Activated CD8-positive, alpha-beta memory T cell treated with anti-CD3 and anti-CD28 coated beads, Interleukin-2, amount 50 U/mL, for 1 hour (primary cell): ENCODE data around the gene ZNF385D.

Experiments used
- DNase-seq: peaks from one replicate; pipeline ENCODE4 v3.0.0-alpha.2; 2020; ENCODE audit errors: extremely low read depth

Gene ZNF385D

DNA sequence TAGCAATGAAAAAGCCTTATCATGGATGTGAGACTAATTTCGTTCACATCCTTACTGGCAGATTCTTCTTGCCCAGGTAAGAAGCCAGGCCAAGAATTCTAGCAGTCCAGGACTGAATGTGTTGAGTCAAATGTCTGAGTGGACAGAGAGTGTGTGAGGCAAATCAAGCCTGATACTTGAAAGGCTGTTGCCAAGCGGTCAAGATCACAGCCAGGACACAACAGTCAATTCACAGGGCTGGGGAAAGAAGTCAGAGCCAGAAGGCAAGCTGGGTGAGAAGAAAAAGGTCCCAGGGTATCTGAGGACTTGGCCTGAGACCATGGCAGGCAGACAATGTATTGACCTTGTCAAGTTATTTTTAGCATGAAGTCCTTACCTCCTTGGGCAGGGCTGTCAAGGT lies 301.3 kb downstream of the ZNF385D start:
- DNase-seq, result no peak

DNA sequence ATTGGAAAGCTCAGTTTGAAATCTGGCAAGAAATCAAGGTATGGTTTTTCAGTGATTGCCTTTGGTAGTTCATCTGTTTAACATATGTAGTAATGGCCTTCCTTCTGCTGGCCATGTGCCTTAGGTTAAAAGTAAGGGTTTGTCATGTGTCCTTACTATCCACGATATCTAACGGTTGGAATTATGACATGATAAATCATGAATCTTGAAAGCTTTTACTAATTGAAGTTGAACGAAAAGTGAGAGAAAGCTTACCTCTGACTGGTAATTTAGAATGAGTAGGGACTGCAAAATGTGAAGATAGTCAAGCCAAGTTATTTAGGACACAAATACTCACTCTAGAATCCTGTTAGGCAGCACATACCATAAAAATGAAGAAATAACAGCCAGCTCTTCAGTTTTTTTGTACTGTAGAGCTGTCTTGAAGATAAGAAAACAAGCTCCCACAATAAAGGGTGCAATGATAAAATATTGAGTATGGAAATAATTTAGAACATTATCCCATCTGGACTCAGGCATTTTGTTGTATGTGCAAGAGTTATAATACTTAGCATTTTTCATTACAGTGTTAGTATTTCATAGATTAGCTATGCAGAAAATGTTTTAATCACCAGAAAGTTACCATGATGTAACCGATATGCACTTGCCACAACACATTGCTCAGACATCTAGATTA lies 303.4 kb downstream of the ZNF385D start:
- no peak for DNase-seq

DNA sequence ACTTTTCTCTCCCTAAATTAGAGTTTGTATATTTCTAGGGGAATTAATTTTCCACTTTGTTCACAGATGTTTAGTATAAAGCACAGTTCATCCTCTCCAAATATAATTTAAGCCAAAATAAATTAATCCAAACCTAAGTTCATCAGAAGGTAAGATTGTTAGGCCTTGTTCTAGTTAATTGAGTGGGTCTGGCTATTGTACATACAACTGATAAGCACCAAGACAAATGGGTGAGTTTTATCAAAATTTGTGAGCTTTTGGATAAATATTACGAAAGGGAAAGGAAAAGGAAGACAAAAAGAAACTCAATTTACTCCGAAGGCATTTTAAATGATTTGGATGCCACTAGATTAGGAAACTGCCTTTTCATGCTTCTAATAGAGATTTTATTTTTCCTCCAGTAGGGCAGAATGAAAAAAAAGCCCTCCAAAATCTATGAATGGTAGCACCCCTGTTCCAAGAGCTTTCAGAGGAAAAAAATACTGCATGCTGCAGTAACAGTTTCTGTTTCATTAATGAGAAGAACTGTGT lies 304.0 kb downstream of the ZNF385D start:
- DNase-seq, result no peak

DNA sequence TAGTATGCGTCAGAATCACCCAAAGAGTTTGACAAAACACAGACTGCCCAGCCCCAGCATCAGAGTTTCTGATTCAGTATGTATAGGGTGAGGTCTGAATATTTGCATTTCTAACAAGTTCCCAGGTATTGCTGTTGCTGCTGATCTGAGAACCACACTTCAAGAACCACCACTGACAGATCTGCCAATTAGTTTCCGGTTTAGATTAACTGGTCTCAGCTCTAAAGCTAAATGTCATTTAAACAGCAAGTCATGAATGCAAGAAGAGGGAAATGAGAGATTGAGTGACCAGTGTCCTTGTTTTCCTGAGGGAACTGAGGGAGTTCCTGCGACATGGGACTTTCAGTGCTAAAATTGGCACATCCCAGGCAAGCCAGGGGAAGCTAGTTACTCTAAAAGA lies 305.0 kb downstream of the ZNF385D start:
- no peak for DNase-seq

DNA sequence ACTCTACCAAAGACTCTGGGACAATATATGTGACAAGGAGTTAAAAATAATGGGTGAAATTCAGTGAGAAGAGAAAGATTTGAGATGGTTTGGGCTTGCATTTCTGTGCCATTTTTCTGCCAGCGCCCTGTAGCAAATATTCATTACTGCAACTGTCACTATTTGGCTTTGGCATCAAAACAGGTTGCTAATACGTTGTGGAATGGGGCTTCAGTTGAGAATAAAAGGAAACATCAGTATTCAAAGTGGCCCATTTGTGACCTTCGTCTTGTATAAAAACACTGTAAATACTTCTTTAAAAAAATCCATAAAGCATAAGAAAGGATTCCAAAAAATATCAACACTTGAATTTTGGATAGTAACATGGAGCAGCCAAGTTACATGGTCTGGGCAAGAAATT lies 309.2 kb downstream of the ZNF385D start:
- no peak for DNase-seq

DNA sequence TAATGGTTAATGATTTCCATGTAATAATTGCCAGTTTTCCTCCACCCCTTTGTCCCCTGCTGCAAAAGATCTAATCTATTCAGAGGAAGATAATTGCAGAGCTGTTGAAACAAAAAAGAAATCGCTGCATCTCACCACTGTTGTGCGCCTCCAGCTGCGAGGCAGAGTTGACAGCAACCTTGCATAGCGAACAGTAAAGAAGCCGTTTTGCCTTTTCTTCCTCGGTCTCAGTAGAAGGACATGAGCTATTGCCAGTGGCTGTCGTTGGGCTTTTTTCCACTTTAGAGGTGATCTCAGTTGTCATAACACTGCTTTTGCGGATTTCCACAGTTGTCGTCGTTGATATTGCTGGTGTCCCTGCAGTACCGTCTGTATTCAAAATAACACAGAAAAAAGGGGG lies 314.2 kb downstream of the ZNF385D start:
- DNase-seq, result no peak

DNA sequence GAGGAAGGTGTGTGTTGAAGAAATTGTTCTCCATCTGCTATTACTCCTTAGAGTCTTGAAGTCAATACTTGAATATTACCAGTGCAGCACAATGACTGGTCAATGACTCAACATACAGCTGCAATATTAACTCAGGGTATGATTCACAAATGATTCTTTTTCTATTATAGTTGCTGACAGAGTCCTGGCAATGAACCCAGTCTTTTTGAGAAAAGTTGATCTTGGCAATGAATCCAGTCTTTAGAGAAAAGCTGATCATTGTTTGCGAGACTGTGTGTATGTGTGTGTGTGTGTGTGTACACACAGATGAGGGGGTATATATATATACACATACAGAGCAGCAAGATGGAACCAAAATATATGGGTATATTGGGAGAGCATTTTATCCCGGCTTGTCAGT lies 315.1 kb downstream of the ZNF385D start:
- DNase-seq, result no peak

DNA sequence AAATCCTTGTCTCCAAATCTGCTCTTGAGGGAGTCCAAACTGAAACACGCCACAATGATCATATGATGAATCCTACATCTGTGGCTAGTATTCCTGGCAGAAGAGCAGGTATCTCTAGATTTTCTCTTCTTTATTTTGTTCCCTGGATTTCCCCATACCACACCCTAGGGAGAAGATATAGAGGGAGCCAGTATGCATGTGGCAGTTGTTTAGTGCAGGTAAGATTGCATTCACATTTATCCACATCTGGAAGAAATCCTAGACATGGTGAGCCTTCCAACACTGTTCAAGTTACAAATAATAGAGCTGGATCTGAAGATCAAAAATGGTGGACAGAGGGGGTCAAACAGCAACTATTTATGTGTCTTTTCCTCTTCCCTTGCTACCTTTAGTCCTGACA lies 316.7 kb downstream of the ZNF385D start:
- DNase-seq, result no peak

DNA sequence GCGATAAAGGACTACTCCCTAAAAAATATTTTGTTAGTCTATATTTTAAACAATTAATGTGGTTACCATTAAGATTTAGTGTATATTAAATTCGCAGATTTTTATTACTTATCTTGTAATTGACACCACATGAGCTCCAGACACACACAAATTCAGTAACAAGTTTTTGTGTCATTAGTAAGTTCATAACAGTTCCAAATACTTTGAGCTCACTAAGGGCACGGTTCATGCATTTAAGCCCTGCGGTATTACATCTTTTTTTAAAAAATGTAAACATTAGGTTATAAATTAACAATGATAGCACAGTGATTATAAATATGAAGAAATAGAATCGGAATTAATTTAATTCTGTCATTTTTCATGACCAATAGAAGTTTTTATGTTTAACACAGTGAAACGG lies 317.3 kb downstream of the ZNF385D start:
- no peak for DNase-seq

DNA sequence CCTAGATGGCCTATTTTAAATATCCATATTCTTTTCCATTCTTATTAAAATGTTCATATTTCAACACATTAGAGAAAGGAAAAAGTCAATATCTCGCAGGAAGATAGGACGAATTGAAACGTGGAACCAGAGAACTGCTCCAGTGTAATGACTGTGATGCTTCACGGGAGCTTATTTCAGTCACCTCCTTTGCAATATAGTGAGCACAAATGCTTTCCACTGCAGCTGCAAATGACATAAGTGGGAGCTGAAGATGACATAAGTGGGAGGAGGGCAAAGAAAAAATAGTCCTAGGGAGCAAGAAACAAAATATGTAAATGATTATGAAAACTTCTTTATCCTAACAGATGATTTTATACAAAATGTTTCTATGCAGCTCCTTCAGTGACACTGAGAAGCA lies 324.1 kb downstream of the ZNF385D start:
- no peak for DNase-seq

DNA sequence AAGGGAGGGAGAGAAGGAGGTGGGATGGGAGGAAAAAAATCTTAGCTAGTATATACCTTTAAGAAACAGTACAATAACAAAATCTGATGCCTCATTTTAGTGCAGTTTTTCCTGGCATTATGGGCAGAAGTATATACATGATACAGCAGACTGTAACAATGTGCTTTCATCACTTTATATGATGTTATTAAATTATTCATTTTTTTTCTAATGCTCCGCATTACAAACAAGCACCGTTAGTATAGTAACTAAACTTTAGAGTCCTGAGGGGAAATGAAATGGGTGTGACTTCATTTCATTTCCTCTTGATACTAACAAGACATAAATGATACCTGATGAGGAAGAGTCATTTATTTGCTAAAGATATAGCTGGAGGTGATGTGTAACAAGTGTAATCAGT lies 325.3 kb downstream of the ZNF385D start:
- no peak for DNase-seq

DNA sequence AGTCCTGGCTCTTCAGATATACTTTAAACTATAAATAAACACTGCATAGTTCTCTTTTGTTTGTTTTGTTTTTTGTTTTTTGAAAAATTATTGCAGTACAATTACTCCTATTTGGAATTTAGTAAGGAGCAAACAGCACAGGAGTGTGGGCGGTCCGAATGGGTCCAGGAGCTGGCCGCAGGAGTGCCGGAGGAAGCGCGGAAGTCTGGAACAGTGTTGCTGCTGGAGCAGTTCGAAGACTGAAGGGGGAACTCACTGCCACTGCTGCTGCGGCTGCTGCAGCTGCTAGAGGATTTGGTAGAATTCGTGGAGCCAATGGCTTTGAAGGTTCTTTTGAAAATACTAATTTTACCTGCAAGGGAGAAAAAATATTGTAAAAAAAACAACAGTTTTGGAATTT lies 329.9 kb downstream of the ZNF385D start:
- DNase-seq, result no peak

DNA sequence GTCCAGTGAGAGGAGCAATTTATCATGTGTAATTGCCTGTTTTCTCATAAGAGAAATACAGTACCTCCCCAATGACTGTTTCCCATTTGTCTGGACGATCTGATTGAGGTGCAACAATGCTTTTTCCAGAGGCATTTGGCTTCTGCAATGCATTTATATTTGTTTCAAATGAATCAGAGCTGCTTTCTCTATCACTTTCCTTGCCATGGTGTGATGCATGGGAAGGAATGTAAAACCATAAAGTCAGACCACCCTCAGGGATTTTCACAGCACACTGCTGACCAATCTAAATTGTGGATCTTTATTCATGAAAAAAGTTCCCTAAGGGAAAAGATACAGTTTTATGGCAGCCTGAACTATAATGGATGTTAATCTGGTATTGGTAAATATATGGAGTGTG lies 333.0 kb downstream of the ZNF385D start:
- DNase-seq, result no peak

DNA sequence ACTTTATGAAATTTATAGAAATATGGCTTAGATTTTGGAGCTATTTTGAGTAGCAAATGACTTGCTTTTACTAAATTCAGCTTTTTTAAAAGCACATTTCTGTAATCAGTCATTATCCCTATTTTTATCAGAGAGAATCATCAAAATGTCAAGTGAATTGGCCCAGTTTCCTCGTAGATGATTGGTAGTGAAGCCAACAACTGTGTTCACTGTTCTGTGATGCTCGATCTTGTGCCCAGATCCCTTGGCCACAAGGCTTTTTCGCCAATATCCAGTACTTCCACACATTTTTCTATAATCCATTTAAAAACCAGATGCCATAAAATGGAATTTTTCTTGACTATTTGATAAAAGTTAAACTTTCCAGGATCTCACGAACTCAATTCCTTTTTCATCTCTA lies 336.5 kb downstream of the ZNF385D start:
- DNase-seq, result no peak

DNA sequence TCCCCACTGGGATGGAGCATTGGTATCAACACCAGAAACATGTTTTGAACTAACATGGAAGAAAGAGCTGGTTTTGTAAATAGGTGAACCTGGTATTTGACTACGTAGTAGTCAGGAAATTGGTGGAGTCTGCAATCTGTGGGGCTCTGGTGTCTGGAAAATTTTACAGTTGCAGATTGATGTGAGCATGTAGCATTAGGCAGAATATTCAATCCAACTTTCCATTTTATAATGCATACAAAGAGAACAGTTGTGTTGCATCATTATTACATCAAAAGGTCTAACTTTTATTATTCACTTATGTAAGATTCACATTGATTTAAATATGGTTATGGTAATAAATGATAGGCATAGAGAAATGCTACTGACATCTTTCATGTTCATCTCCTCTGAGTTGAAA lies 340.0 kb downstream of the ZNF385D start:
- no peak for DNase-seq

DNA sequence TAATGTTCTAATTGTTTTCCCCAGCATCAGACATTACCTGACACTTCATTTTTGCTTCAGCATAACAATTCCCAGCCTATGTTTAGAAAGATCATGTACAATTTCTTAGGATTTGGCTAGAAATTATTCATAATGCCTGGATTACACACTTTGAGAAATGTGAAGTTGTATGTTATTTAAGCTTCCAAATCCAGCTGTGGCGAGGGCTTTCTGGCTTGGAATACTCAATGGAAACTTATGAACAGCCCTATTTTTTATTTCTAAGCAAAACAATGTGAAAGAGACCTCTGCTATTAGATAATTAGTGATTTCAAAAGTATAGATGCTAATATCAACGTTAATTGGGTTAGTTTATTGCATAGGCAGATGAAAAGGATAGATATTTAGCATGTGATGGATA lies 341.6 kb downstream of the ZNF385D start:
- no peak for DNase-seq

DNA sequence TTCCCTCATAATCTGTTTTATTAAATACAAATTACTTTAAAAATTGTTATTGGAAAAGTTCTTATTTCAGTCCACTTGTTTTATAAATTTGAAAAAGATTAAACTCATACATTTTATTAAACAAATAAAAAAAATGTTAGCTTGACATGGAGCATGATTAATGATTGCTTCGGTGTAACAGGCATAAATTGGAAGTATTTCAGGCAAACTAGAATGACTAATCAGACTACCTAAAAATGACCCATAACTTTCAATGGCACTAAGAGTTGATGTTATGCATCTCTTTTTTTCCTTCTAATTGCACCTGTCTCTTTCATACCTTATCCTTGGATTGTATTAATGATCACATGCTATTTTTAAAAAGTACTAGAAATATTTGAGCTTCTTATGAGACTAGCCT lies 343.3 kb downstream of the ZNF385D start:
- no peak for DNase-seq

DNA sequence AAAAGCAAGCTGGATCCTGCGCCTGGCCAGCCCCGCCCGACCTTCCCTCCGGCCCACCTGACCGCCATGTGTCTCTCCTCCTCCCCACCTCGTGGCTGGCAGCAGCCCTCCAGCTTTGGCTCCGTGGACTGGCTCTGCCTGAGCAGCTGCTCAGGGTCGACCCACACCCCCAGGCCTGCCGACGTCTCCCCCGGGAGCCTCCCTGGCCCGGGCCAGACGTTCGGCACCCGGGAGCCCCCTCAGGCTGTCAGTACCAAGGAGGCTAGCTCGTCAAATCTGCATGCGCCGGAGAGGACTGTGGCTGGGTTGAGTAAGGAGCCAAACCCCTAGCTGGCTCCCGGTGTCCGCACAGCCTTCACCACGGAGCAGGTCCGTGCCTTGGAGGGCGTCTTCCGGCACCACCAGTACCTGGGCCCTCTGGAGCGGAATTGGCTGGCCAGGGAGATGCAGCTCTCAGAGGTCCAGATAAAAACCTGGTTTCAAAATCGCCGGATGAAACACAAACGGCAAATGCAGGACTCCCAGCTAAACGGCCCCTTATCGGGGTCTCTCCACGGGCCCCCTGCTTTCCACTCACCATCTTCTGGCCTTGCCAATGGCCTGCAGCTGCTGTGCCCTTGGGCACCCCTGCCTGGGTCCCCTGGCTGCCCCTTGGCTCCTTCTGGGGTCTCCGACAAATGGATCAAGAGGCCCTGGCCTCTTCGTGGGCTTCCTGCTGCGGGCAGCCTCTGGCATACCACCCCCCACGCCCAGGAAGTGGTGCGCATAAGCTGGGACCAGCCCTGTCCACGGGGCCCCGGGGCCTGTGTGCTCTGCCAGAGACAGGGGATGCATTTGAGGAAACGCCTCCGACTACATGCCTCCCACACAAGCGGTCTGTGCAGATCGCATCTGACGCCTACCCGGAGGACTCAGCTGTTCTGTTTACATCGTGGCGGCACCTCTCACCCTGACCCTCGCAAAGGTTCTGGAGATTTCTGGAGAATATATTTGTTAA lies 345.0 kb downstream of the ZNF385D start:
- no peak for DNase-seq

DNA sequence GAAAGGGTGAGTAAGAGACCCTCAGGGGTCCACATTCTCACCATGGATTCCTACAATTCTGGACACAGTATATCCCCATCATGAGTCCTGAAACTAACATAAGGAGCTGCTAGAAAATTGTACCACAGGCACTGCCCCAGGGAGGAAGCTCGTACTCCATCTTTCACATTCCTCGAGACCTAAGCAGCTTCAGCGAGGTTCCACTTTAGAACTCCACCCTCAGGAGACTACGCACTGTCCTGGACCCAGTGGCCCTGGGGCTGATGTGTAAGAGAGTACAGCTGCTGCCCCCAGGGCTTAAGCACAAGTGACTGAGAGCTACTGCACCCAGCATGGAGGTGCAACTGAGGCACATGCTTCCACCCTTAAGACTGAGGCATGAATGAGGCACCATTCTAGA lies 352.5 kb downstream of the ZNF385D start:
- DNase-seq, result no peak

DNA sequence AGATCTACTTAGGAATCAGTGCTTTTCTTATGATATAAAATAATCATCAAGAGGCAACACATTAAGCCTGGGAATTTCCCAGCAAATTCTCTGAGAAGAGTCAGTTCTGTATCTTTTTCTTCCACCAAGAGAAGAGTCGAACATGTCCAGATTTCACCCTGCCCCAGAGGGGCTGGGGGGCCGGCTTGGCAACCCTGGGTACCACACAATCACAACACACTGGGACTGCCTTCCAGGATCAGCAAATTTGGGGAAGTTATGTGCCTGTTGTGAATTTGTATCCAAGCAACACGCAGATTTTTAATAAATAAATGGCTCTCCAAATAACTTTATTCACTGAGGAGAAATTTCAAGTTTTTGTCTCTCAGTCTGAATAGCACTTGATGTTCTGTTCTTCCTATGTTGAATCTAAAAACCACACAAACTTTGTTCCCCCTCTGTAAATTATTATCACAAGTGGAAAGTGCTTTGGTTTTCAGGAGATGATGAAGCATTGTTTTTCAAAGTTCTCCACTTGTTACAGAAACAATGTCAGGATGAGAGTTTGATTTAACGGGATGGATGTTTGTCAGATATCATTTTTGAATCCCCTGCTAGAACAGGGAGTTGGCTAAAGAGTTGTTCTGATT lies 357.2 kb downstream of the ZNF385D start:
- no peak for DNase-seq

DNA sequence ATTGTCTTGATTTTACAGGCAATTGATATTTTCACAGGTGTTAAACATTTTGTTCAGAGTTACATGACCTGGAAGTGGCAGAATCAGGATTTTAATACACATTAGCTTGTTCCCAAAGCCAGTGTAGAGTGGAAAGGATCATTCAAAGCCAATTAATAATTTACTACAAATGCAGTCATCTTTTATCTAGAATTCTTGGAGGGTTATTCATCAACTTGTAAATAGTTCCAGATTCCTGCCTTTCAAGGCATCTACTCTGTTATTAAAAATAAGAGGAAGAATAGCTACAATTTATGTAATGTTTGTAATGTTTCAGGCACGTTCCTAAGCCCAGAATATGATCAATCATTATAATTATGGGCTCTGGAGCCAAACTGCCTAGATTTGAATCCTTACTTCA lies 358.5 kb downstream of the ZNF385D start:
- no peak for DNase-seq

DNA sequence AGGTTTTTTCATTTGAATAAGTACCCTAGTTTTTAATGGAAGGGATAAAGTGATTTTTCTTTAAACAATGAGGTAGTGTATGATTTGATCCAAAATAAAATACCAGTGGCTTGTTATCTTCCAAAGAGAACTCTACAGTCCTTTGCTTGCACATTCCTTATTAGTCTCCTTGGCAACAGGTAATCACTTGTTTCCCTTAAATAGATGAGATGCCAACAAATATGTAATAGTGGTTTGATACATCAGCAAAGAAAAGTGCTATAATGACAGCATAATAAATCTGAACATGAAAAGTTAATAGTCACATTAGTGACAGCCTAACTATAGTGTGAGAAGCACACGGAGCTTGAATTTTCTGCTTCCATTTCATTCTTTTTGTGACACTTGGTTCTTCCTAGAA lies 360.2 kb downstream of the ZNF385D start:
- no peak for DNase-seq

DNA sequence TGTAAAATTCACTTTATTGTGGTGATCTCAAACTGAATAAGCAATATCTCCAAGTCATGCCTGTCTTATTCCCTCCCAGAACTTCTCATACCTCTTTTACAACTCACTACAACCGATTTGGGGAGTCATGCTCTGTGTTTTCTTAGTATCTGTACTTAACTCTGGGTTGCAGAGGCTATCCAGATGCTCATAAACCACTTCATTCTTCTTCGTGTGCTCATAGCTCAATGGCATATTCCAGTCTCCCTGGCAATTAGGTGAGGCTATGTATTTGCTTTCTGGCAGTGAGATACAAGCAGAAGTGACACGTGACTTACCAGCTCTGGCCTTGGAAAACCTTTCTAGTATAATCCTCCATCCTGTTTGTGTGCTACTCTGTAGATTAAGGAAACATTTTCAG lies 360.9 kb downstream of the ZNF385D start:
- DNase-seq, result no peak
